CD8-positive, alpha-beta memory T cell (primary cell): ENCODE measurements around the gene ITGB5. TPM values are rescaled to one million over a fixed set of nuclear protein-coding genes. Genes with fewer than 3 reads are reported as not detected.
A peak's percentile ranks its signal among the peaks of the same experiment; 100 is the strongest.

Experiments used
- CTCF ChIA-PET: fragments of 350-600 bp; sonication (Branson Sonifier 250); formaldehyde crosslinking; loops from one replicate; lab custom pipeline; 2021; ENCODE audit warnings: antibody characterized with exemption; lab: Charles Lee
- POLR2A ChIA-PET: fragments of 350-600 bp; sonication (Branson Sonifier 250); formaldehyde crosslinking; loops from one replicate; lab custom pipeline; 2021; ENCODE audit warnings: antibody characterized with exemption; lab: Charles Lee
- DNase-seq, 5 donors: peaks; one replicate each; pipeline versions ENCODE4 v3.0.0 to v3.0.0-alpha.2; 2020 to 2022; ENCODE audit warnings: mixed read lengths in 1 of 5
- H3K27ac ChIP-seq: one replicate; pipeline ENCODE4 v1.7.0; 2013; ENCODE audit warnings: low read depth, mild to moderate bottlenecking, low read length, moderate library complexity
- H3K27me3 ChIP-seq: 2 replicates; pipeline ENCODE4 v1.7.0; 2013; ENCODE audit warnings: low read length, mild to moderate bottlenecking; ENCODE audit not compliant: insufficient read depth, poor library complexity, severe bottlenecking
- H3K36me3 ChIP-seq: 2 replicates; pipeline ENCODE4 v1.7.0; 2013; ENCODE audit warnings: mild to moderate bottlenecking, low read length, moderate library complexity; ENCODE audit not compliant: insufficient read depth
- H3K4me1 ChIP-seq: 2 replicates; pipeline ENCODE4 v1.7.0; 2013; ENCODE audit warnings: mild to moderate bottlenecking, low read length, moderate library complexity; ENCODE audit not compliant: insufficient read depth
- H3K4me3 ChIP-seq: 2 replicates; pipeline ENCODE4 v1.7.0; 2013; ENCODE audit warnings: mild to moderate bottlenecking, low read length
- H3K9me3 ChIP-seq: 2 replicates; pipeline ENCODE4 v1.7.0; 2013; ENCODE audit warnings: mild to moderate bottlenecking, low read length
- H3K27ac Mint-ChIP-seq, 8 donors: one replicate each; pipeline ENCODE4 v1.8.0; 2020 to 2021; ENCODE audit warnings: mixed read lengths in 8 of 8, mild to moderate bottlenecking in 6 of 8, inconsistent platforms in 3 of 8, moderate library complexity in 3 of 8
- H3K27me3 Mint-ChIP-seq, 2 donors: one replicate each; pipeline ENCODE4 v1.8.0; 2020 to 2021; ENCODE audit warnings: mixed read lengths in 2 of 2, mild to moderate bottlenecking in 1 of 2, moderate library complexity in 1 of 2
- H3K36me3 Mint-ChIP-seq, 3 donors: one replicate each; pipeline ENCODE4 v1.8.0; 2020 to 2021; ENCODE audit warnings: mixed read lengths in 3 of 3, inconsistent platforms in 1 of 3, mild to moderate bottlenecking in 1 of 3
- H3K4me1 Mint-ChIP-seq, 3 donors: one replicate each; pipeline ENCODE4 v1.8.0; 2020 to 2021; ENCODE audit warnings: mixed read lengths in 3 of 3, inconsistent platforms in 1 of 3, mild to moderate bottlenecking in 1 of 3
- H3K4me3 Mint-ChIP-seq, 7 donors: one replicate each; pipeline ENCODE4 v1.8.0; 2020 to 2021; ENCODE audit warnings: mixed read lengths in 7 of 7, mild to moderate bottlenecking in 6 of 7, moderate library complexity in 4 of 7, inconsistent platforms in 2 of 7
- H3K9me3 Mint-ChIP-seq, 5 donors: one replicate each; pipeline ENCODE4 v1.8.0; 2020 to 2022; ENCODE audit warnings: mixed read lengths in 5 of 5, mild to moderate bottlenecking in 3 of 5, moderate library complexity in 2 of 5, inconsistent platforms in 1 of 5
- polyA plus RNA-seq: library from polyadenylated mRNA; unstranded; fragments of 300-500 nt; fragmentation: Illumina TruSeq; gene quantifications from one replicate; pipeline ENCODE4 v1.2.3, GENCODE V29; 2021
- total RNA-seq, 2 experiments: library from RNA; stranded (reverse); gene quantifications; one replicate each; pipeline ENCODE4 v1.2.3, GENCODE V29; 2021

The ITGB5 gene
- total and polyA plus RNA-seq, 3 experiments from 2014 or later: 0.62 to 3.3 (median 2.0) TPM

- no peak overlapping the region for H3K4me3 Mint-ChIP-seq
- H3K4me3 ChIP-seq: no peak overlapping the region
- no peak for DNase-seq
- H3K9me3 ChIP-seq: no peaks in the 10 kb centered on the region
- H3K9me3 Mint-ChIP-seq: no peaks in the 10 kb centered on the region
- H3K27me3 Mint-ChIP-seq: peaks cover 9 to 34% of the 10 kb centered on the region in 2 donors
- POLR2A ChIA-PET: no interaction called here
- H3K27me3 ChIP-seq: peaks cover 5% of the 10 kb centered on the region
- H3K36me3 ChIP-seq: no peaks in the 10 kb centered on the region
- peaks cover 4% of the 10 kb centered on the region for H3K4me1 ChIP-seq
- no peak overlapping the region for H3K27ac Mint-ChIP-seq
- CTCF ChIA-PET: interaction anchor here (1.6 kb wide), 1 partner anchor 140 kb away, joined by 4 read pairs; no protein-coding TSS in a partner anchor
- H3K4me1 Mint-ChIP-seq: peaks cover 9 to 15% (median 9%) of the 10 kb centered on the region in 3 donors
- no peaks in the 10 kb centered on the region for H3K36me3 Mint-ChIP-seq
- H3K27ac ChIP-seq: no peak overlapping the region
Measured at GRCh38 chr3:124904835-124905492, 17.8 kb upstream of the ITGB5 start.

- Mint-ChIP-seq H3K4me3 (no peak overlapping the region), H3K4me1 (peaks cover 9 to 15% (median 9%) of the 10 kb centered on the region in 3 donors), H3K9me3 (no peaks in the 10 kb centered on the region), H3K36me3 (no peaks in the 10 kb centered on the region), H3K27me3 (peaks cover 9 to 34% of the 10 kb centered on the region in 2 donors), H3K27ac (no peak overlapping the region)
- ChIA-PET CTCF (interaction anchor here (0.7 to 3.7 kb wide), 2 partner anchors 24 to 142 kb away, joined by 3 to 129 read pairs; no protein-coding TSS in a partner anchor), POLR2A (no interaction called here)
- Histone ChIP-seq H3K36me3 (no peaks in the 10 kb centered on the region), H3K4me1 (peaks cover 4% of the 10 kb centered on the region), H3K9me3 (no peaks in the 10 kb centered on the region), H3K27ac (no peak overlapping the region), H3K4me3 (no peak overlapping the region), H3K27me3 (peaks cover 5% of the 10 kb centered on the region)
- DNase-seq: no peak
Measured at GRCh38 chr3:124903896-124904834, 17.0 kb upstream of the ITGB5 start.

- peaks cover 3 to 9% of the 10 kb centered on the region in 2 donors for H3K27me3 Mint-ChIP-seq
- DNase-seq: no peak
- Histone ChIP-seq H3K4me3 (no peak overlapping the region), H3K36me3 (no peaks in the 10 kb centered on the region), H3K9me3 (no peaks in the 10 kb centered on the region), H3K27me3 (peaks cover 5% of the 10 kb centered on the region), H3K27ac (no peak overlapping the region), H3K4me1 (peaks cover 4% of the 10 kb centered on the region)
- no peaks in the 10 kb centered on the region for H3K36me3 Mint-ChIP-seq
- POLR2A ChIA-PET: no interaction called here
- H3K27ac Mint-ChIP-seq: peak overlapping the region in 1 of 8 donors; percentile 1
- peaks cover 9 to 15% (median 9%) of the 10 kb centered on the region in 3 donors for H3K4me1 Mint-ChIP-seq
- CTCF ChIA-PET: interaction anchor here (0.9 to 1.1 kb wide), 2 partner anchors 136 to 244 kb away, joined by 3 to 4 read pairs; no protein-coding TSS in a partner anchor
- H3K9me3 Mint-ChIP-seq: no peaks in the 10 kb centered on the region
- no peak overlapping the region for H3K4me3 Mint-ChIP-seq
Measured at GRCh38 chr3:124896824-124897526, 9.8 kb upstream of the ITGB5 start.

- no peak overlapping the region for H3K4me3 ChIP-seq
- no peak overlapping the region for H3K4me3 Mint-ChIP-seq
- H3K27me3 ChIP-seq: no peaks in the 10 kb centered on the region
- no peaks in the 10 kb centered on the region for H3K9me3 Mint-ChIP-seq
- peaks cover 4 to 9% (median 6%) of the 10 kb centered on the region in 3 donors for H3K4me1 Mint-ChIP-seq
- peaks cover 6% of the 10 kb centered on the region in 2 donors for H3K27me3 Mint-ChIP-seq
- ChIA-PET POLR2A (no interaction called here), CTCF (interaction anchor here (1.1 kb wide), 1 partner anchor 135 kb away, joined by 4 read pairs; no protein-coding TSS in a partner anchor)
- no peak overlapping the region for H3K27ac Mint-ChIP-seq
- no peak overlapping the region for H3K27ac ChIP-seq
- no peak for DNase-seq
- no peaks in the 10 kb centered on the region for H3K4me1 ChIP-seq
- H3K36me3 Mint-ChIP-seq: no peaks in the 10 kb centered on the region
- H3K9me3 ChIP-seq: no peaks in the 10 kb centered on the region
- H3K36me3 ChIP-seq: no peaks in the 10 kb centered on the region
Measured at GRCh38 chr3:124895756-124896155, 8.6 kb upstream of the ITGB5 start.

GRCh38 chr3:124893526-124893925 lies 6.4 kb upstream of the ITGB5 start:
- ChIA-PET POLR2A (no interaction called here), CTCF (no interaction called here)
- Mint-ChIP-seq H3K9me3 (no peaks in the 10 kb centered on the region), H3K4me3 (no peak overlapping the region), H3K4me1 (no peaks in the 10 kb centered on the region), H3K27me3 (peaks cover 17 to 27% of the 10 kb centered on the region in 2 donors), H3K27ac (no peak overlapping the region), H3K36me3 (no peaks in the 10 kb centered on the region)
- Histone ChIP-seq H3K27ac (no peak overlapping the region), H3K4me3 (no peak overlapping the region), H3K9me3 (no peaks in the 10 kb centered on the region), H3K36me3 (no peaks in the 10 kb centered on the region), H3K27me3 (peaks cover under 1% of the 10 kb centered on the region), H3K4me1 (no peaks in the 10 kb centered on the region)
- DNase-seq: no peak

- ChIA-PET CTCF (interaction anchor here (1.6 kb wide), 1 partner anchor 11 kb away, joined by 7 read pairs; no protein-coding TSS in a partner anchor), POLR2A (no interaction called here)
- Histone ChIP-seq H3K27ac (no peak overlapping the region), H3K9me3 (no peaks in the 10 kb centered on the region), H3K27me3 (peaks cover 9% of the 10 kb centered on the region), H3K4me3 (no peak overlapping the region), H3K4me1 (no peaks in the 10 kb centered on the region), H3K36me3 (no peaks in the 10 kb centered on the region)
- H3K4me3 Mint-ChIP-seq: peak overlapping the region in 1 of 7 donors; percentile 31
- H3K27ac Mint-ChIP-seq: no peak overlapping the region
- no peaks in the 10 kb centered on the region for H3K9me3 Mint-ChIP-seq
- DNase-seq: no peak
- H3K27me3 Mint-ChIP-seq: peaks cover 27 to 42% of the 10 kb centered on the region in 2 donors
- H3K4me1 Mint-ChIP-seq: peaks cover 7 to 14% (median 9%) of the 10 kb centered on the region in 3 donors
- H3K36me3 Mint-ChIP-seq: no peaks in the 10 kb centered on the region
Measured at GRCh38 chr3:124890573-124891190, 3.5 kb upstream of the ITGB5 start.
